HG03342 (cell line): ENCODE data around the gene HPS4.
"Not testable (repeated sequence)": the region's sequence is repeated elsewhere in the genome, so short reads cannot be mapped to it uniquely, and the experiment has no call there.

Experiments
- ATAC-seq: cut with Tn5 transposase; IDR thresholded peaks from one replicate; pipeline ENCODE4 v1.9.1; 2021; ENCODE audit warnings: mild to moderate bottlenecking, moderate library complexity; ENCODE audit not compliant: unreplicated experiment

Gene HPS4

GRCh38 chr22:26416670-26417276 is 66.8 kb downstream of the HPS4 start:
- no peak for ATAC-seq

GRCh38 chr22:26416256-26416655 is 67.3 kb downstream of the HPS4 start:
- no peak for ATAC-seq

- ATAC-seq = no peak
Observed at GRCh38 chr22:26414347-26414746, 69.2 kb downstream of the HPS4 start.

- no peak for ATAC-seq
Observed at GRCh38 chr22:26410386-26410785, 73.2 kb downstream of the HPS4 start.

- no peak for ATAC-seq
Observed at GRCh38 chr22:26409719-26410335, 73.8 kb downstream of the HPS4 start.

GRCh38 chr22:26408562-26409220 is 74.9 kb downstream of the HPS4 start:
- not testable (repeated sequence) for ATAC-seq

GRCh38 chr22:26406118-26406517 is 77.5 kb downstream of the HPS4 start:
- ATAC-seq = no peak

GRCh38 chr22:26404851-26405421 is 78.6 kb downstream of the HPS4 start:
- no peak for ATAC-seq

- ATAC-seq = no peak
Observed at GRCh38 chr22:26401726-26402125, 81.9 kb downstream of the HPS4 start.
